Breast epithelium (tissue), 3 donors: ENCODE results near the gene SOX13.

Experiments
- CTCF ChIP-seq, 3 donors: fragments of 450-650 bp; IDR thresholded peaks; one replicate each; pipeline ENCODE4 v1.5.1; 2016 to 2017; ENCODE audit warnings: antibody characterized with exemption in 3 of 3, mild to moderate bottlenecking in 3 of 3, moderate library complexity in 3 of 3
- POLR2A ChIP-seq: fragments of 450-650 bp; IDR thresholded peaks from one replicate; pipeline ENCODE4 v1.6.1; 2016; ENCODE audit warnings: antibody characterized with exemption, mild to moderate bottlenecking, moderate library complexity

- TF ChIP-seq POLR2A (no peak), CTCF (IDR thresholded peaks at IDR 0.05) (no peak)
These were observed 39.6 kb upstream of the SOX13 start for GRCh38 chr1:204033306-204033705.
